Measurements from ENCODE around the gene IER2. TPM values are rescaled to one million over a fixed set of nuclear protein-coding genes. Genes with fewer than 3 reads are reported as not detected.
"Not testable (repeated sequence)": the region's sequence is repeated elsewhere in the genome, so short reads cannot be mapped to it uniquely, and the experiment has no call there.

Gene IER2
- total RNA-seq, 2 donors from 2014 or later = 376 to 523 TPM

DNA sequence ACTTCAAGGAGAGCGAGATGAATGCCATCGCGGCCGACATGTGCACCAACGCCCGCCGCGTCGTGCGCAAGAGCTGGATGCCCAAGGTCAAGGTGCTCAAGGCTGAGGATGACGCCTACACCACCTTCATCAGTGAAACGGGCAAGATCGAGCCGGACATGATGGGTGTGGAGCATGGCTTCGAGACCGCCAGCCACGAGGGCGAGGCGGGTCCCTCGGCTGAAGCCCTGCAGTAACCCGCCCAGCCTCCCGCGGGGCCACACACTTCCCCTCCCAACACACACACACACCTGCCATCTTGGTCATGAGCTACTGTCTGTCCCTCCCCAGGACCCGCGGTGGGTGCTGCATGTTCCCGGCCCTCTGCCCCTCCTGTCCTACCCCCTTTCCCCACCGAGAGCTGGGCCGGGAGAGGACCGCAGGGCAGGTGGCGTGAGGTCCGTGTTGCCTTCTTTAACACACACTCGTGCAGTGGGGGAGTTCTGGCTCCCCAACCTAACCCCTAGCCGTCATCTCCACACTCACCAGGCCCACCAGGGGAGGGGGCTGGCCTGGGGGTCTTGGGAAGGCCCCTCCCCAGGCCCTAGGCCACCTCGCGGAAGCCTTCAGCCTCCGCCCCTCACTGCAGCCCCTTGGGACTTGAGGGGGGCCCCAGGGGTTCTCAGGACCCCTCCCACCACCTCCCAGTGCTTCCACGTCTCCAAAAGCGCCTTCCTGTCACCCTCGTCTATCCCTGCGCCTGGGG lies 11.9 kb upstream of the IER2 start:
- Mint-ChIP-seq H3K27ac (no peak overlapping the region), H3K4me3 (no peak overlapping the region), H3K4me1 (peaks cover 8% of the 10 kb centered on the region), H3K36me3 (ENCODE audit: low read depth) (peaks cover 2% of the 10 kb centered on the region), H3K27me3 (no peaks in the 10 kb centered on the region)
- no peak for DNase-seq
- no peak for ATAC-seq
- H3K9me3 ChIP-seq (ENCODE audit: control insufficient read depth, low read length, poor library complexity, severe bottlenecking) = no peaks in the 10 kb centered on the region

GRCh38 chr19:13138916-13139198 lies 11.4 kb upstream of the IER2 start:
- Mint-ChIP-seq H3K27ac (no peak overlapping the region), H3K4me3 (no peak overlapping the region), H3K36me3 (ENCODE audit: low read depth) (peaks cover 2% of the 10 kb centered on the region), H3K27me3 (no peaks in the 10 kb centered on the region), H3K4me1 (peaks cover 6% of the 10 kb centered on the region)
- no peak for DNase-seq
- H3K9me3 ChIP-seq (ENCODE audit: control insufficient read depth, low read length, poor library complexity, severe bottlenecking) = no peaks in the 10 kb centered on the region
- no peak for ATAC-seq

DNA sequence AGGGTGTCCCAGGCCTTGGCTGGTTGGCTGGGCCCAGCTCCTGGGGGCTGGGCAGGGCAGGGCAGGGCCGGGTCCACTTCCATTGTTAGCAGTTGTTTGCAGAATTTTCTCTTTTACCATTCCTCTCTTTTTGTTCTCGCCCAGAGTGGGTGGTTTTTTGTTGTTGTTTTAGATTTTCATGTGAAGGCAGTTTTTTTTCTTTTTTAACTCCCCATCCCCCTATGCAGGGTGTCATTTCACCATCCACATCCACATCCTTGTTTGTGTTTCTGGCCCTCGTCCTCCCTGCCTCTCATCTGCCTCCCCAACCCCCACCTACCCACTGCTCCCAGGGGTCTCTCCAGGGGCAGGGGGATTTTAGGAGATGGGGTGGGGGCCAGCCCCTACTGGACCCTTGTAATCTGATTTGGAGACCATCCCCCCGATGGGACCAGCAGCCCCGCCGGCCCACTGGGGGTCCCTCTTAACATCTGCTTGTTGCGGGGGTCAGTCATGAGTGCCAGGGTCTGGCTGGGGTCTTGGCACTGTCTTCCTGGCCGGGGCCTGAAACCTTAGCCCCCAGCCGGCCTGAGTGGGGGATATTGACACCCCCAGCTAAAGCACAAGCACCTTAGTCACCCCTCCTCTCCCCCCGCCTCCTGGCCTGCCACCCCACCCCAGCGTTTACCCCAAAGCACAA lies 10.4 kb upstream of the IER2 start:
- ATAC-seq (no peak), DNase-seq (no peak)
- no peaks in the 10 kb centered on the region for H3K9me3 ChIP-seq (ENCODE audit: control insufficient read depth, low read length, poor library complexity, severe bottlenecking)
- no peaks in the 10 kb centered on the region for H3K27me3 Mint-ChIP-seq
- no peak overlapping the region for H3K27ac Mint-ChIP-seq
- H3K4me3 Mint-ChIP-seq = no peak overlapping the region
- peaks cover 2% of the 10 kb centered on the region for H3K36me3 Mint-ChIP-seq (ENCODE audit: low read depth)
- peaks cover 4% of the 10 kb centered on the region for H3K4me1 Mint-ChIP-seq

DNA sequence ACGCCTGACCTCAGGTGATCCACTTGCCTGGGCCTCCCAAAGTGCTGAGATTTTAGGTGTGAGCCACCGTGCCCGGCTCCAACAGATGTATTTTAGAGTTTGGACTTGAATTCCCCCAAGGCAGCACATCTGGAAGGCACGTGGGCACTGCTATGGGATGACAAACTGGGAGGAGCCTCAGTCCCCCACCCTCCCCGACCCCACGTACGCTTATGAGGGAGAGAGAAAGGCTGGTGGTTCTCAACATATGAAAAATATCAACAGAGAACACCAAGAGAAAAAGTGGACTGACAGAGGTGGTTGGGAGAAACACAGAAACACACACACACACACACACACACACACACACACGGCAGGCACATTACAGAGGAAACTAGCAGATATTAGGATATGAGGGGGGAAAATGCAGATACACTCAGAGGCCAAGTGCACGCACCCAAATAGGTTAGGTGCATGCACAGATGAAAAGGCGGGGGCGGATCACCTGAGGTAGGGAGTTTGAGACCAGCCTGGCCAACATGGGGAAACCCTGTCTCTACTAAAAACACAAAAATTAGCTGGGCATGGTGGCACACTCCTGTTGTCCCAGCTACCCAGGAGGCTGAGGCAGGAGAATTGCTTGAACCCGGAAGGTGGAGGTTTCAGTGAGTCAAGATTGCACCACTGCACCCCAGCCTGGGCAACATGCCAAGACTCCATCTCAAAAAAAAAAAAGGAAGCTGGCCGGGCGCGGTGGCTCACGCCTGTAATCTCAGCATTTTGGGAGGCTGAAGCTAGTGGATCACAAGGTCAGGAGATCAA lies 3.2 kb upstream of the IER2 start:
- DNase-seq = no peak
- H3K27me3 Mint-ChIP-seq = no peaks in the 10 kb centered on the region
- H3K36me3 Mint-ChIP-seq (ENCODE audit: low read depth) = no peaks in the 10 kb centered on the region
- H3K4me3 Mint-ChIP-seq = no peak overlapping the region
- no peak overlapping the region for H3K27ac Mint-ChIP-seq
- H3K9me3 ChIP-seq (ENCODE audit: control insufficient read depth, low read length, poor library complexity, severe bottlenecking) = no peaks in the 10 kb centered on the region
- no peak for ATAC-seq
- H3K4me1 Mint-ChIP-seq = peaks cover 26% of the 10 kb centered on the region

- peak overlapping the region; percentile 97 for H3K27ac Mint-ChIP-seq
- peaks cover 36% of the 10 kb centered on the region for H3K4me1 Mint-ChIP-seq
- not testable (repeated sequence) for H3K9me3 ChIP-seq (ENCODE audit: control insufficient read depth, low read length, poor library complexity, severe bottlenecking); H3K27me3 Mint-ChIP-seq; DNase-seq; H3K36me3 Mint-ChIP-seq (ENCODE audit: low read depth); ATAC-seq
- peak overlapping the region; percentile 93 for H3K4me3 Mint-ChIP-seq
Observed at GRCh38 chr19:13149173-13149627, 1.0 kb upstream of the IER2 start.

GRCh38 chr19:13149628-13150186 lies 504 bp upstream of the IER2 start:
- Mint-ChIP-seq H3K27ac (peak overlapping the region; percentile 97), H3K4me3 (peak overlapping the region; percentile 93), H3K36me3 (ENCODE audit: low read depth) (peaks cover 8% of the 10 kb centered on the region), H3K4me1 (peaks cover 40% of the 10 kb centered on the region), H3K27me3 (no peaks in the 10 kb centered on the region)
- ATAC-seq (peak; percentile 1), DNase-seq (no peak)
- peaks cover 4% of the 10 kb centered on the region for H3K9me3 ChIP-seq (ENCODE audit: control insufficient read depth, low read length, poor library complexity, severe bottlenecking)

- Mint-ChIP-seq H3K27ac (peak overlapping the region; percentile 97), H3K4me3 (peak overlapping the region; percentile 93), H3K27me3 (no peaks in the 10 kb centered on the region), H3K4me1 (peaks cover 42% of the 10 kb centered on the region), H3K36me3 (ENCODE audit: low read depth) (peaks cover 8% of the 10 kb centered on the region)
- H3K9me3 ChIP-seq (ENCODE audit: control insufficient read depth, low read length, poor library complexity, severe bottlenecking) = peaks cover 4% of the 10 kb centered on the region
- DNase-seq (no peak), ATAC-seq (peak; percentile 7)
Observed at GRCh38 chr19:13150931-13151604, 857 bp downstream of the IER2 start.

DNA sequence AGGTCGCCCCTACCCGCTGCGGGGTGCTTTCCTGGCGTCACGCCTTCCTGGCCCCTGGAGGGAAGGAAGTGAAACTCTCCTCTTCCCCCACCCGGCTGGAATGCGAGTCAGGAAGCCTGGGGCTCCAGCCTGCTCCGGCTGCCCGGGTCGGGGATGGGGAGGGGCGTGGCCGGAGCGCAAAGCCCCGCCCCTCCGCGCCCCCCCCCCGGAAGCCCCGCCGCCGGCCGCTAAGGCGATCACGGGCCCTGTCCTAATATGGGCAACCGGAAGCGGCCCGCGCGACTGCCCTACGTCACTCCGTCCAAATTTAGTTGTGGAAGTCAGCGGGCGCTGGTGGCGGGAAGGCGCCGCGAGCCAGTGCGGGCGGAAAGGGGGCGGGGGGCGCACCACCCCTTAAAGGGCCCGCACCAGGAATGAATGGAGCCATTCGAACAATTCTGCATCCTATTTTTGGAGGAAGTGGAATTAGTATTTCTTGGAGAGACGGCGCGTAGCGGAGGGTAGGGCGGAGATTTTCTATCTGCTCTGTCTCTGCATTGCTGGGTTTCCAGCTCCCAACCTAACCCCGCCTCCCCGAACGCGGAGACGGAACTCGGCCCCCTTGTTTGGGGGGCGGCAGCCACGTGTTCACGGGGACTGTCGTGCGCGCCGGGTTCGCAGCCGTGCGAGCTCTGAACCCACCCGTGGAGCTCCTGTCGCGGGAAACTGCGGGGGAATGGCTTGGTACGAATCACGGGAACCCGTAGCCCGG lies 1.6 kb downstream of the IER2 start:
- Mint-ChIP-seq H3K27me3 (no peaks in the 10 kb centered on the region), H3K27ac (peak overlapping the region; percentile 97), H3K36me3 (ENCODE audit: low read depth) (peaks cover 8% of the 10 kb centered on the region), H3K4me1 (peaks cover 50% of the 10 kb centered on the region), H3K4me3 (peak overlapping the region; percentile 93)
- ATAC-seq = peak; percentile 58
- DNase-seq = peak; percentile 90 to 93 (median 92)
- peaks cover 4% of the 10 kb centered on the region for H3K9me3 ChIP-seq (ENCODE audit: control insufficient read depth, low read length, poor library complexity, severe bottlenecking)

- no peak for DNase-seq
- H3K9me3 ChIP-seq (ENCODE audit: control insufficient read depth, low read length, poor library complexity, severe bottlenecking) = peaks cover 4% of the 10 kb centered on the region
- Mint-ChIP-seq H3K4me3 (peak overlapping the region; percentile 93), H3K27ac (peak overlapping the region; percentile 97), H3K4me1 (peaks cover 54% of the 10 kb centered on the region), H3K36me3 (ENCODE audit: low read depth) (peaks cover 8% of the 10 kb centered on the region), H3K27me3 (no peaks in the 10 kb centered on the region)
- ATAC-seq = peak; percentile 9
Observed at GRCh38 chr19:13152356-13152973, 2.3 kb downstream of the IER2 start.

DNA sequence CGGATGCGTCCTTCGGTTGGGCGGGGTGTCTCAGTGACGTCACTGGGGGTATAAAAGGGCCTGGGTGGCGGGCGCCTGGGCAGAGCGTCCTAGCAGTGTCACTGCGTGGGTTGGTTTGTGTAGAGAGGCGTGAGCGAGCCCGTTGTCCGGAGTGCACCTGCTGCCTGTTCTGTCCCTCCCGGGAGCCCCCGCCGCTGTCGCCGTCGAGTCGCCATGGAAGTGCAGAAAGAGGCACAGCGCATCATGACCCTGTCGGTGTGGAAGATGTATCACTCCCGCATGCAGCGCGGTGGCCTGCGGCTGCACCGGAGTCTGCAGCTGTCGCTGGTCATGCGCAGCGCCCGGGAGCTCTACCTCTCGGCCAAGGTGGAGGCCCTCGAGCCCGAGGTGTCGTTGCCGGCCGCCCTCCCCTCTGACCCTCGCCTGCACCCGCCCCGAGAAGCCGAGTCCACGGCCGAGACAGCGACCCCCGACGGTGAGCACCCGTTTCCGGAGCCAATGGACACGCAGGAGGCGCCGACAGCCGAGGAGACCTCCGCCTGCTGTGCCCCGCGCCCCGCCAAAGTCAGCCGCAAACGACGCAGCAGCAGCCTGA lies 2.9 kb downstream of the IER2 start:
- no peaks in the 10 kb centered on the region for H3K27me3 Mint-ChIP-seq
- H3K4me3 Mint-ChIP-seq = peak overlapping the region; percentile 93
- peaks cover 4% of the 10 kb centered on the region for H3K9me3 ChIP-seq (ENCODE audit: control insufficient read depth, low read length, poor library complexity, severe bottlenecking)
- ATAC-seq (peak; percentile 32), DNase-seq (peak; percentile 88 to 98 (median 93))
- H3K27ac Mint-ChIP-seq = peak overlapping the region; percentile 97
- peaks cover 58% of the 10 kb centered on the region for H3K4me1 Mint-ChIP-seq
- H3K36me3 Mint-ChIP-seq (ENCODE audit: low read depth) = peaks cover 8% of the 10 kb centered on the region

GRCh38 chr19:13153569-13154240 lies 3.5 kb downstream of the IER2 start:
- Mint-ChIP-seq H3K36me3 (ENCODE audit: low read depth) (peaks cover 8% of the 10 kb centered on the region), H3K27ac (peak overlapping the region; percentile 97), H3K4me1 (peaks cover 60% of the 10 kb centered on the region), H3K27me3 (no peaks in the 10 kb centered on the region), H3K4me3 (peak overlapping the region; percentile 93)
- DNase-seq (peak in 1 of 3 donors; percentile 17), ATAC-seq (no peak)
- peaks cover 4% of the 10 kb centered on the region for H3K9me3 ChIP-seq (ENCODE audit: control insufficient read depth, low read length, poor library complexity, severe bottlenecking)
